ENCODE results near the gene CLDN12.

CLDN12 gene

GRCh38 chr7:90391488-90391887, 11.8 kb upstream of the CLDN12 start:
- H3K4me3 ChIP-seq (ENCODE audit: low read depth, low read length), result no peak overlapping the region
- TF ChIP-seq, protein P1, sequence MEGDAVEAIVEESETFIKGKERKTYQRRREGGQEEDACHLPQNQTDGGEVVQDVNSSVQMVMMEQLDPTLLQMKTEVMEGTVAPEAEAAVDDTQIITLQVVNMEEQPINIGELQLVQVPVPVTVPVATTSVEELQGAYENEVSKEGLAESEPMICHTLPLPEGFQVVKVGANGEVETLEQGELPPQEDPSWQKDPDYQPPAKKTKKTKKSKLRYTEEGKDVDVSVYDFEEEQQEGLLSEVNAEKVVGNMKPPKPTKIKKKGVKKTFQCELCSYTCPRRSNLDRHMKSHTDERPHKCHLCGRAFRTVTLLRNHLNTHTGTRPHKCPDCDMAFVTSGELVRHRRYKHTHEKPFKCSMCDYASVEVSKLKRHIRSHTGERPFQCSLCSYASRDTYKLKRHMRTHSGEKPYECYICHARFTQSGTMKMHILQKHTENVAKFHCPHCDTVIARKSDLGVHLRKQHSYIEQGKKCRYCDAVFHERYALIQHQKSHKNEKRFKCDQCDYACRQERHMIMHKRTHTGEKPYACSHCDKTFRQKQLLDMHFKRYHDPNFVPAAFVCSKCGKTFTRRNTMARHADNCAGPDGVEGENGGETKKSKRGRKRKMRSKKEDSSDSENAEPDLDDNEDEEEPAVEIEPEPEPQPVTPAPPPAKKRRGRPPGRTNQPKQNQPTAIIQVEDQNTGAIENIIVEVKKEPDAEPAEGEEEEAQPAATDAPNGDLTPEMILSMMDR (IDR thresholded peaks at IDR 0.05; ENCODE audit: insufficient read depth, low read depth, low read length, missing control alignments), result no peak
- DNase-seq (ENCODE audit: low read depth), result no peak

DNA sequence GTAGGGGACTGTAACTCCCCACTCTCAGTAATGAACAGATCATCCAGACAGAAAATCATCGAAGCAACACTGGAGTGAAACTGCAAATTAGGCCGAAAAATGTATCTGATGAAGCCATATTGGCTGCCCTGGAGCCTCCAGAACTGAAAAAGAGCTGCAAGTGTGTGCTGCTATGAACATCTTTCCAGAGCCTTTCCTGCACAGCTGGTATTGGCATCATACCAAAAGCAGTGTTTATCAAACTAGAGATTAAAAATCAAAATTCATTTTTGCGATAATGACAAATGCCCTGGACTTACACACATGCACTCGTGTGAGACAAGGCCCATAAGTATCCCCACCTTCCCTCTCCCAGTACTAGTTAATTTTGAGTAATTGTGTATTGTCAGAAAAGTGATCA, 6.8 kb upstream of the CLDN12 start:
- H3K4me3 ChIP-seq (ENCODE audit: low read depth, low read length), result no peak overlapping the region
- TF ChIP-seq, protein P1 (IDR thresholded peaks at IDR 0.05; ENCODE audit: insufficient read depth, low read depth, low read length, missing control alignments), result no peak
- no peak for DNase-seq (ENCODE audit: low read depth)

DNA sequence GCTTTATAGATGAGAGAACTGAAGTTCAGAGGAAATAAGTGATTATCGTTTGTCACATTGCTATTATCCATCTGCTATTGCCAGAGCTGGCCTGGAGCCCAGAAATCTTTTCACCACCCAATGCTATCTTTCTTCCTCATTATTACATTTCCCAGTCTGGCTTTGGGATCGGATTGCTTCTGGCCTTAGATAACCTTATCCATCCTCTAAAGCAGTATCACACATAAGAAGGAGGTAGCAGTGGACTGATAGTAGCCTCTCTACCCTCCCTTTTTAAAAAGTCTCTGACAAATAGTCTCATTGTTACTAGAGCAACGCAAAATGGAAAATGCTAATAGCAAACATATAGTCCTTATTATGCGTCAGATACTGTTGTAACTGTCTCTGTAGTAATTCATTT, 1.3 kb upstream of the CLDN12 start:
- no peak overlapping the region for H3K4me3 ChIP-seq (ENCODE audit: low read depth, low read length)
- no peak for DNase-seq (ENCODE audit: low read depth)
- TF ChIP-seq, protein P1 (IDR thresholded peaks at IDR 0.05; ENCODE audit: insufficient read depth, low read depth, low read length, missing control alignments), result no peak

- H3K4me3 ChIP-seq (ENCODE audit: low read depth, low read length), result peak overlapping the region; percentile 81
- DNase-seq (ENCODE audit: low read depth), result no peak
- TF ChIP-seq, protein P1 (IDR thresholded peaks at IDR 0.05; ENCODE audit: insufficient read depth, low read depth, low read length, missing control alignments), result no peak
Observed at GRCh38 chr7:90402785-90403173, 482 bp upstream of the CLDN12 start.

DNA sequence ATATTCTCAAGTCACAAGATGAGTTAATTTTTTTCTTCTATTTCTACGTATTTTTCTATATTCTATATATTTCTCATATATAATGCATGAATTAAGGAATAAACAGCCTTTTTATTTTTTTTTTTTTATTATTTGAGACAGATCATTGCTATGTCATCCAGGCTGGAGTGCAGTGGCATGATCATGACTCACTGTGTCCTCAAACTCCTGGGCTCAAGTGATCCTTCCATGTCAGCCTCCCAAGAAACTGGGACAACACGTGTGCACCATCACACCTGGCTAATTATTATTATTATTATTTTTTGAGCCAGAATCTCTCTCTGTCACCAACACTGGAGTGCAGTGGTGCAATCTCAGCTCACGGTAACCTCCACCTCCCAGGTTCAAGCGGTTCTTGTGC, 1.5 kb downstream of the CLDN12 start:
- H3K4me3 ChIP-seq (ENCODE audit: low read depth, low read length), result peak overlapping the region; percentile 81; the same call in 1 of the 2 replicates
- TF ChIP-seq, protein P1 (IDR thresholded peaks at IDR 0.05; ENCODE audit: insufficient read depth, low read depth, low read length, missing control alignments), result no peak
- DNase-seq (ENCODE audit: low read depth), result no peak

GRCh38 chr7:90407484-90407821, 4.2 kb downstream of the CLDN12 start:
- no peak for DNase-seq (ENCODE audit: low read depth)
- TF ChIP-seq, protein P1 (IDR thresholded peaks at IDR 0.05; ENCODE audit: insufficient read depth, low read depth, low read length, missing control alignments), result no peak
- no peak overlapping the region for H3K4me3 ChIP-seq (ENCODE audit: low read depth, low read length)

- TF ChIP-seq, protein P1 (IDR thresholded peaks at IDR 0.05; ENCODE audit: insufficient read depth, low read depth, low read length, missing control alignments), result no peak
- no peak overlapping the region for H3K4me3 ChIP-seq (ENCODE audit: low read depth, low read length)
- no peak for DNase-seq (ENCODE audit: low read depth)
Observed at GRCh38 chr7:90408142-90408541, 4.9 kb downstream of the CLDN12 start.
